ENCODE results near the gene CACNG4.
"Not testable (repeated sequence)": the region's sequence is repeated elsewhere in the genome, so short reads cannot be mapped to it uniquely, and the experiment has no call there.

CACNG4 gene

DNA sequence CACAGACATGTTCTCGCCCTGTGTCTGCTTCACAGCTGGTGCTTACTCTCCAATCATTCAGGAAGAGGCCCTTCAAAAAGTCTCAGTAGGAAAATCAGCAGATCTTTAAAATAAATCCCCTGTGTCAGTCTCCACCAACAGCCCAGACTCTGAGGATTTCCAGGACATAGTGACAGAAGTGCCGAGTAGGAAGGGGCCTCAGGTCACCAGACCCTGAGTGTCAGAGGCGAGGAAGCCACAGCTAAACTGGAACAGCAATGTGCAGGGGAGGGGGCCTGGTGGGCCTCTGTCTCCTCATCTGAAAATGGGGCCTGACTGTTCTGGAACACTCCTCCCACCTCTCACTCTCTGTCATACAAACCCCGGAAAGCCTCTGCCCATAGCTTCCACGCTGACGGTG, 6.3 kb downstream of the CACNG4 start:
- H3K4me3 ChIP-seq (ENCODE audit: low read depth, low read length) = no peak overlapping the region
- in situ Hi-C loops (cut with HindIII; ENCODE audit: low sequenced_read_pairs) = no loop called here
- no peak for DNase-seq (ENCODE audit: low read depth, low spot score)
- TF ChIP-seq CTCF (IDR thresholded peaks at IDR 0.05; ENCODE audit: low read depth, low read length) = no peak

DNA sequence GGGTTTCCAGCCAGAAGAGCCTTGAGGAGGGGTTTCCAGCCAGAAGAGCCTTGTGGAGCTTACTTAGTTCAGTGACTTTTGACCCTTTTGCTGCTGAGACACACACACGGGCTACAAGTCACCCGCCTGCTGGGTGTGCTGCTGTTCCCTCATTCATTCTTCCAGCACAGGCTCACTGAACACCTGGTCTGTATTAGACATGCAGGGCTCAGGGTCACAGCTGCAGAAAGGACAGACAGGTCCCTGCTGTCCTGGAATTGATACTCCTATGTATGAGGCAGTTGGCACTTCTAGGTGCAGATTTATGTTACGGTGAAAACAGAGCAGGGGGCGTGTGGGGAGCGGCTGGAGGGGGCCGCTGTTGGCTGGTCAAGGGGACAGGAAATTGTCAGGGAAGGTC, 6.8 kb downstream of the CACNG4 start:
- DNase-seq (ENCODE audit: low read depth, low spot score) = no peak
- H3K4me3 ChIP-seq (ENCODE audit: low read depth, low read length) = no peak overlapping the region
- TF ChIP-seq CTCF (IDR thresholded peaks at IDR 0.05; ENCODE audit: low read depth, low read length) = no peak
- in situ Hi-C loops (cut with HindIII; ENCODE audit: low sequenced_read_pairs) = no loop called here

DNA sequence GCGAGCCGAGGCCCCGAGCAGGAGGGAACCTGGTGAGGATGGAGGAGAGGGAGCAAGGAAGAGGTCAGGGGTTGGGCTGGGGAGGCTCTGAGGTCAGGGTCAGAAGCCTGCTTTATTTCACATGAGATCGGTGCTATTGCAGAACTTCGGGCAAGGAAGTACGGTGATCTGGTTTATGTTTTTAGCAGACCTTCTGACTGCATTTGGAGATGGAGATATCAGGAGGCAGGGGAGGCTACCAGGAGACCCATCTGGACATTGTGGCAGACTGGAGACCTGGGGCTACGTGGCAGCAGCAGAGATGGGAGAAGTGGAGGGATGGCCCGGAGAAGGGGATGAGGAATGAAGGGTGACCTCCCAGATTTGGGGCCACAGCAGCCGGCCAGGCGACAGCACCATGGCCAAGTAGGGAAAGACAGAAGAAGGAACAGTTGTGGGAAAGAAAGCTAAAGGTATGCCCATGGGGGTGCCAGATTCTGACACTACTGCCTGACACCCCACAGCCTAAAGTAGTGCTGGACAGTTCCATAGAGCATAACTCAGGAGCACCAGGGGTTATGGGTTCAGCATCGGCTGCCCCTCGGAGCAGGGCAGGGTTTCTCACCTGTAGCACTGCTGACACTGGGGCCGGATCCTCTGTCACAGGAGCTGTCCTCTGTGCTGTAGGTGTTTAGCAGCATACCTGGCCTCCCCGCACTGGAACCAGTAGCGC, 7.4 kb downstream of the CACNG4 start:
- H3K4me3 ChIP-seq (ENCODE audit: low read depth, low read length) = no peak overlapping the region
- in situ Hi-C loops (cut with HindIII; ENCODE audit: low sequenced_read_pairs) = no loop called here
- no peak for TF ChIP-seq CTCF (IDR thresholded peaks at IDR 0.05; ENCODE audit: low read depth, low read length)
- DNase-seq (ENCODE audit: low read depth, low spot score) = no peak

DNA sequence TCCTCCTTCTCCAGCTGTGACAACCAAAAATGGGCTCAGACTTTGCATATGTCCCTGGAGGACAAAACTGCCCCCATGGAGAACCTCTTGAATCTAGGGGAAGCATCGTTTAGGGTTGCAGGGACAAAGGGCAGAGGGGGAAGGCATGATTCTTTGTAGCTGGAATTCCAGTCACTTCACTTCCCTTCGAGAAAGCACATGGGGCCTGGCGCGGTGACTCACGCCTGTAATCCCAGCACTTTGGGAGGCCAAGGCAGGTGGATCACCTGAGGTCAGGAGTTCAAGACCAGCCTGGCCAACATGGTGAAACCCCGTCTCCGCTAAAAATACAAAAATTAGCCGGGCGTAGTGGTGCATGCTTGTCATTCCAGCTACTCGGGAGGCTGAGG, 7.9 kb downstream of the CACNG4 start:
- in situ Hi-C loops (cut with HindIII; ENCODE audit: low sequenced_read_pairs); DNase-seq (ENCODE audit: low read depth, low spot score); H3K4me3 ChIP-seq (ENCODE audit: low read depth, low read length): not testable (repeated sequence)

DNA sequence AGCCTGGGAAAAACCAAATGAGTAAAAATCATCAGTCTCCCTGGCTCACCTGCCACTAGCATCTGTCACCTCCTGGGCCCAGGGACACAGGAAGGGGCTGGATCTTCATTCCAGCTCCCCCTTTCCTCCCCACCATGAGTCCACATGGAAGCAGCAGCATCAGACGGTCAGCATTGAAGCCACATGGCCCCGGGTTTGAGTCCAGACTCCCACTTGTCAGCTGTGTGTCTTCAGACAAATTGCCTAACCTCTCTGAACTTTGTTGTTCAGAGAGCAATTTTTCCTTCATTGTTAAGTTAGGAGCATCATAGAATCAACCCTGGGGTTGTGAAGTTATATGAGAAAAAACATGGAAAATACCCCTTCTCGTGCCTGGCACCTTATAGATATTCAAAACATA, 10.7 kb downstream of the CACNG4 start:
- TF ChIP-seq CTCF (IDR thresholded peaks at IDR 0.05; ENCODE audit: low read depth, low read length) = no peak
- no peak overlapping the region for H3K4me3 ChIP-seq (ENCODE audit: low read depth, low read length)
- in situ Hi-C loops (cut with HindIII; ENCODE audit: low sequenced_read_pairs) = no loop called here
- no peak for DNase-seq (ENCODE audit: low read depth, low spot score)

DNA sequence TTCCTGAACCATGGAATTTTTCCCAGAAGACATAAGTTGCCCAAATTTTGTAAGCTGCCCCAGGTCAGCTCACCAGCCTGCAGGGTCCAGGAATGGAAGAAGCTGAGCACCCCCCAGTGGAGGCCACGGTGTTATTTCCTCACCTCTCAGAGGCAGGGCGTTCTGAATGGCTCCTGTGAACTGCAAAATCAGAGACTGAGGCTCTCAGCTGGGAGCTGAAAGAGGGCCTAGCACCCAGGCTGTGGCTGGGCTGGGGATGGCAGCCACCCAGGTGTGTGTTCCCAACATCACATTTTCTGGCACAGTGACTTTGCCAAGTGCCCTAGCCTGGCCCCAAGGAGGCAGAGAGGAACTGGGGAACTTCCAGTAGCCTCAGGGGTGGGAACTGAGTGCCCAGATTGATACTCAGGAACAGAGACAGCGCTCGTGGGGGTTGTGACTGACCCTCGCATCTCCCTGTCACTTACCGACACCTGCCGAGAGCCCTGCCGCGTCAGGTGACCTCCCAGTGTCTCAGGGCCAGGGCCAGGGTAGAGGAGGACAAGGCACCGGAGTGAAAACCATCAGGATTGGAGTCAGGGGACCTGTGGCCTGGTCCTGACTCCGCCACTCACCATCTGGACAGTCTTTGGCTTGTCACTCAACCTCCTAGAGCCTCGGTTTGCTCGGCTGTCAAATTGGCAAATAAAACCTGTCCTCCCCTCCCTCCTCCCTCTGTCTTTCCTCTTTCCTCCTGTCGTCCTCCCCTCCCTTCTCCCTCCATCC, 11.3 kb downstream of the CACNG4 start:
- in situ Hi-C loops (cut with HindIII; ENCODE audit: low sequenced_read_pairs) = no loop called here
- H3K4me3 ChIP-seq (ENCODE audit: low read depth, low read length) = no peak overlapping the region
- no peak for DNase-seq (ENCODE audit: low read depth, low spot score)
- no peak for TF ChIP-seq CTCF (IDR thresholded peaks at IDR 0.05; ENCODE audit: low read depth, low read length)

- no peak for TF ChIP-seq CTCF (IDR thresholded peaks at IDR 0.05; ENCODE audit: low read depth, low read length)
- no peak overlapping the region for H3K4me3 ChIP-seq (ENCODE audit: low read depth, low read length)
- in situ Hi-C loops (cut with HindIII; ENCODE audit: low sequenced_read_pairs) = no loop called here
- no peak for DNase-seq (ENCODE audit: low read depth, low spot score)
Observed at GRCh38 chr17:66976379-66976663, 11.8 kb downstream of the CACNG4 start.

All from astrocyte of the spinal cord (primary cell).